Activated CD4-positive, alpha-beta T cell treated with anti-CD3 and anti-CD28 coated beads for 36 hours (primary cell): ENCODE data around the gene CXCL10. TPM values are rescaled to one million over a fixed set of nuclear protein-coding genes. Genes with fewer than 3 reads are reported as not detected.

Experiments
- ATAC-seq: fragments of 200-7000 bp; cut with Tn5 transposase; one replicate; pipeline ENCODE4 v1.10.0; 2021; ENCODE audit warnings: mild to moderate bottlenecking, moderate library complexity
- CTCF ChIA-PET: fragments of 350-600 bp; sonication (Branson Sonifier 250); formaldehyde crosslinking; loops from one replicate; lab custom pipeline; 2021; ENCODE audit warnings: antibody characterized with exemption; lab: Charles Lee
- POLR2A ChIA-PET: fragments of 350-600 bp; sonication (Branson Sonifier 250); formaldehyde crosslinking; loops from one replicate; lab custom pipeline; 2021; ENCODE audit warnings: antibody characterized with exemption, inconsistent platforms; lab: Charles Lee
- DNase-seq: peaks from one replicate; pipeline ENCODE4 v3.0.0-alpha.2; 2020
- H3K27ac Mint-ChIP-seq: one replicate; pipeline ENCODE4 v1.8.0; 2021; ENCODE audit warnings: mixed read lengths
- H3K27me3 Mint-ChIP-seq: one replicate; pipeline ENCODE4 v1.8.0; 2021; ENCODE audit warnings: mixed read lengths
- H3K36me3 Mint-ChIP-seq: one replicate; pipeline ENCODE4 v1.8.0; 2021; ENCODE audit warnings: low read depth, mixed read lengths
- H3K4me1 Mint-ChIP-seq: one replicate; pipeline ENCODE4 v1.8.0; 2021; ENCODE audit warnings: mixed read lengths
- H3K4me3 Mint-ChIP-seq: one replicate; pipeline ENCODE4 v1.8.0; 2021; ENCODE audit warnings: mild to moderate bottlenecking, moderate library complexity, mixed read lengths
- H3K9me3 Mint-ChIP-seq: one replicate; pipeline ENCODE4 v1.8.0; 2021; ENCODE audit warnings: low read depth, mixed read lengths
- intact Hi-C, 2 experiments: fragments of 100-400 bp; cut with DNase I in 1 of 2; cut with micrococcal nuclease in 1 of 2; formaldehyde crosslinking; loops; one replicate each; pipeline versions ENCODE4 v1.14.2 to v1.15.1; 2022 to 2024; cut with DNase I, micrococcal nuclease
- total RNA-seq, 2 experiments: library from RNA; stranded (reverse); gene quantifications; one replicate each; pipeline ENCODE4 v1.2.3, GENCODE V29; 2021

Gene CXCL10
- total RNA-seq, 2 experiments from 2014 or later: 1.0 to 1.1 TPM

DNA sequence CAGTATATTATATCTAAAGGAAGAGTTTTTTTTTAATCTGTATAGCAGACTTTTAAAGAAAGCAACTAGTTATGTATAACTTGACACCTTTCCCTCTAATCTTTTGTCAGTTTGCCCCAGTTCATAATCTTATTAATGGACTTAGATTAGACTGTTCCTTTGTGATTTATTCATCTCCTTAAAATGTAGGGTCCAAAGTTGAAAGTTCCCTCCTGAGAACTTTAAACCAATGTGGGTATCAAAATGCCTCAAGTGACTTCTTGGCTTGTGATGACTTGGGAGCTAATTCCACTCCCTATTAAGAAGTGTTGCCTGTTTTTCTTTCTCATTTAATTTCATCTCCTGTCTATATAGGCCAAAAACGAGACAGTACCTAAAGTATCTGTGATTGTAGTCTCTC, 26.2 kb downstream of the CXCL10 start:
- ATAC-seq (no peak), DNase-seq (no peak)
- no peaks in the 10 kb centered on the region for H3K36me3 Mint-ChIP-seq
- no peak overlapping the region for H3K27ac Mint-ChIP-seq
- CTCF ChIA-PET: interaction anchor here (0.6 to 3.8 kb wide), 18 partner anchors 28 to 1157 kb away, joined by 3 to 55 read pairs (median 4); partner anchors contain the start of genes CXCL11 and NAAA
- POLR2A ChIA-PET: no interaction called here
- no peaks in the 10 kb centered on the region for H3K4me1 Mint-ChIP-seq
- H3K4me3 Mint-ChIP-seq: no peak overlapping the region
- no peaks in the 10 kb centered on the region for H3K9me3 Mint-ChIP-seq
- H3K27me3 Mint-ChIP-seq: no peaks in the 10 kb centered on the region
- intact Hi-C loops: no loop called here

GRCh38 chr4:75995727-75996126, 27.6 kb downstream of the CXCL10 start:
- DNase-seq: peak; percentile 16
- ChIA-PET CTCF (interaction anchor here (0.7 to 3.8 kb wide), 39 partner anchors 10 to 153 kb away, joined by 3 to 55 read pairs (median 6); partner anchors contain the start of genes ART3, CXCL11 and CXCL9), POLR2A (no interaction called here)
- H3K27ac Mint-ChIP-seq: no peak overlapping the region
- no peaks in the 10 kb centered on the region for H3K27me3 Mint-ChIP-seq
- no peaks in the 10 kb centered on the region for H3K9me3 Mint-ChIP-seq
- H3K4me1 Mint-ChIP-seq: peaks cover 6% of the 10 kb centered on the region
- H3K4me3 Mint-ChIP-seq: no peak overlapping the region
- no peaks in the 10 kb centered on the region for H3K36me3 Mint-ChIP-seq
- ATAC-seq: no peak
- intact Hi-C loops: loop anchor here (1.0 kb wide), 1 partner anchor 72 kb away; no protein-coding TSS in a partner anchor

- CTCF ChIA-PET: interaction anchor here (0.6 to 4.4 kb wide), 11 partner anchors 12 to 386 kb away, joined by 3 to 24 read pairs (median 4); no protein-coding TSS in a partner anchor
- peaks cover 19% of the 10 kb centered on the region for H3K36me3 Mint-ChIP-seq
- no peak overlapping the region for H3K4me3 Mint-ChIP-seq
- H3K27ac Mint-ChIP-seq: no peak overlapping the region
- H3K27me3 Mint-ChIP-seq: no peaks in the 10 kb centered on the region
- no peaks in the 10 kb centered on the region for H3K9me3 Mint-ChIP-seq
- peaks cover 29% of the 10 kb centered on the region for H3K4me1 Mint-ChIP-seq
- intact Hi-C loops: no loop called here
- ATAC-seq (no peak), DNase-seq (no peak)
- POLR2A ChIA-PET: no interaction called here
Measured at GRCh38 chr4:75992462-75992861, 30.8 kb downstream of the CXCL10 start.

- H3K27me3 Mint-ChIP-seq: no peaks in the 10 kb centered on the region
- ATAC-seq: no peak
- peak overlapping the region; percentile 83 for H3K4me3 Mint-ChIP-seq
- peak overlapping the region; percentile 88 for H3K27ac Mint-ChIP-seq
- ChIA-PET CTCF (interaction anchor here (1.0 kb wide), 2 partner anchors 52 to 68 kb away, joined by 3 to 4 read pairs; no protein-coding TSS in a partner anchor), POLR2A (interaction anchor here (1.1 kb wide), 1 partner anchor 65 kb away, joined by 4 read pairs; no protein-coding TSS in a partner anchor)
- DNase-seq: no peak
- peaks cover 23% of the 10 kb centered on the region for H3K36me3 Mint-ChIP-seq
- no peaks in the 10 kb centered on the region for H3K9me3 Mint-ChIP-seq
- intact Hi-C loops: loop anchor here (1.0 to 2.0 kb wide), 5 partner anchors 50 to 317 kb away; partner anchors contain the start of genes G3BP2 (in 1 of the 2), NUP54 (in 1 of the 2) and USO1 (in 1 of the 2)
- H3K4me1 Mint-ChIP-seq: peaks cover 29% of the 10 kb centered on the region
Measured at GRCh38 chr4:75989846-75990528, 33.3 kb downstream of the CXCL10 start.

- ChIA-PET CTCF (interaction anchor here (1.0 to 1.2 kb wide), 2 partner anchors 10 to 85 kb away, joined by 3 to 8 read pairs; no protein-coding TSS in a partner anchor), POLR2A (no interaction called here)
- no peaks in the 10 kb centered on the region for H3K27me3 Mint-ChIP-seq
- intact Hi-C loops: no loop called here
- H3K36me3 Mint-ChIP-seq: peaks cover 49% of the 10 kb centered on the region
- no peak for ATAC-seq
- no peaks in the 10 kb centered on the region for H3K9me3 Mint-ChIP-seq
- no peak overlapping the region for H3K27ac Mint-ChIP-seq
- no peak overlapping the region for H3K4me3 Mint-ChIP-seq
- DNase-seq: no peak
- H3K4me1 Mint-ChIP-seq: peaks cover 22% of the 10 kb centered on the region
Measured at GRCh38 chr4:75985116-75985515, 38.2 kb downstream of the CXCL10 start.

- ATAC-seq (no peak), DNase-seq (no peak)
- no peaks in the 10 kb centered on the region for H3K27me3 Mint-ChIP-seq
- POLR2A ChIA-PET: no interaction called here
- peaks cover 47% of the 10 kb centered on the region for H3K36me3 Mint-ChIP-seq
- H3K9me3 Mint-ChIP-seq: no peaks in the 10 kb centered on the region
- CTCF ChIA-PET: no interaction called here
- H3K4me3 Mint-ChIP-seq: no peak overlapping the region
- no peak overlapping the region for H3K27ac Mint-ChIP-seq
- no peaks in the 10 kb centered on the region for H3K4me1 Mint-ChIP-seq
- intact Hi-C loops: no loop called here
Measured at GRCh38 chr4:75980576-75980975, 42.7 kb downstream of the CXCL10 start.

GRCh38 chr4:75976177-75976576, 47.1 kb downstream of the CXCL10 start:
- H3K9me3 Mint-ChIP-seq: no peaks in the 10 kb centered on the region
- CTCF ChIA-PET: no interaction called here
- no peaks in the 10 kb centered on the region for H3K4me1 Mint-ChIP-seq
- intact Hi-C loops: no loop called here
- no peaks in the 10 kb centered on the region for H3K27me3 Mint-ChIP-seq
- DNase-seq (no peak), ATAC-seq (no peak)
- POLR2A ChIA-PET: no interaction called here
- peaks cover 52% of the 10 kb centered on the region for H3K36me3 Mint-ChIP-seq
- H3K4me3 Mint-ChIP-seq: no peak overlapping the region
- H3K27ac Mint-ChIP-seq: no peak overlapping the region

DNA sequence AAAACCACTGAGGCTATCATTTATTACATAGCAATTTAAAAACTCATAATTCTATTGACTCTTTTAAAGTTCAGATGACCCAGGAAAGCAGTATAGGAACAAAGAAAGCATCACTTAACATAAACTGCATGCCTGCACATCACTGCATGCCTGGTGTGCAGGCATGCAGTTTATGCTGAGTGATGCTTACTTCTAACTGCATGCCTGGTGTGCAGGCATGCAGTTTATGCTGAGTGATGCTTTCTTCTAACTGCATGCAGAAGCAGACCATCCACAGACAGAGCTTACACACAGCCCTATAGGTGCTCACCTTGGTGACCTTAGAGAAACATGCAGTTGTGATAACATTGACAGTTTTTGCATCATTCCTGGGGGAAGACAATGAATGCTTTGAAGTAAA, 49.5 kb downstream of the CXCL10 start:
- Mint-ChIP-seq H3K9me3 (no peaks in the 10 kb centered on the region), H3K27ac (no peak overlapping the region), H3K27me3 (no peaks in the 10 kb centered on the region), H3K4me3 (no peak overlapping the region), H3K4me1 (no peaks in the 10 kb centered on the region), H3K36me3 (peaks cover 60% of the 10 kb centered on the region)
- DNase-seq (no peak), ATAC-seq (no peak)
- POLR2A ChIA-PET: no interaction called here
- intact Hi-C loops: no loop called here
- CTCF ChIA-PET: interaction anchor here (0.6 kb wide), 1 partner anchor 78 kb away, joined by 3 read pairs; no protein-coding TSS in a partner anchor

Other genes starting within 250 kb of the CXCL10 start
- under 1 TPM; 0.09 to 0.14 TPM for gene PPEF2, start 121.0 kb downstream of the CXCL10 start, total RNA-seq
- 10 to 100 TPM; 21.2 to 26.8 TPM for gene NAAA, start 82.5 kb downstream of the CXCL10 start, total RNA-seq
- 10 to 100 TPM; 49.1 to 56.6 TPM for gene SDAD1, start 32.6 kb downstream of the CXCL10 start, total RNA-seq
- under 1 TPM; 0.23 to 0.33 TPM for gene CXCL9, start 16.0 kb downstream of the CXCL10 start, total RNA-seq
- under 1 TPM in 1 of 2 experiments, not detected in 1; 0.14 TPM for gene CXCL11, start 12.6 kb upstream of the CXCL10 start, total RNA-seq
- not detected for gene ART3, start 51.2 kb upstream of the CXCL10 start, total RNA-seq
- gene NUP54, start 124.9 kb upstream of the CXCL10 start, total RNA-seq: 10 to 100 TPM; 58.2 to 67.3 TPM
- gene SCARB2, start 190.3 kb upstream of the CXCL10 start, total RNA-seq: 1 to 10 TPM; 3.3 to 4.6 TPM
- not detected for gene FAM47E, start 228.2 kb upstream of the CXCL10 start, total RNA-seq